Measurements from ENCODE around the gene PRKCH. TPM values are rescaled to one million over a fixed set of nuclear protein-coding genes. Genes with fewer than 3 reads are reported as not detected.

The PRKCH gene
- total RNA-seq, 1 experiment from 2014 or later = 170 TPM

- no peak overlapping the region for H2AFZ ChIP-seq (ENCODE audit: low read length)
- H3K9me2 ChIP-seq (replicated peaks; ENCODE audit: low read length) = no peaks in the 10 kb centered on the region
- intact Hi-C loops (cut with micrococcal nuclease) = loop anchor here (5.0 kb wide), 1 partner anchor 936 kb away; no protein-coding TSS in a partner anchor
- no peaks in the 10 kb centered on the region for H3K36me3 ChIP-seq (ENCODE audit: low read depth, low read length)
- ChIA-PET POLR2A (ENCODE audit: unreplicated experiment) (no interaction called here), CTCF (no interaction called here)
- no peak overlapping the region for H3K9ac ChIP-seq (ENCODE audit: low read length)
- H3K79me2 ChIP-seq (ENCODE audit: low read length) = no peaks in the 10 kb centered on the region
- no peaks in the 10 kb centered on the region for H3K27me3 ChIP-seq (ENCODE audit: low read length)
- H4K20me1 ChIP-seq (ENCODE audit: low read length) = no peaks in the 10 kb centered on the region
- BruUV-seq (replicated peaks) = no TSS peak
- H3F3A ChIP-seq (ENCODE audit: low read length, unreplicated experiment) = peaks cover 6% of the 10 kb centered on the region
- no peak overlapping the region for H3K27ac ChIP-seq (ENCODE audit: low read length)
- no peak overlapping the region for H3K4me3 ChIP-seq (ENCODE audit: low read length)
- H3K4me1 ChIP-seq (ENCODE audit: insufficient read depth, low read length) = peaks cover 35% of the 10 kb centered on the region
- TF ChIP-seq EZH2phosphoT487 (IDR thresholded peaks at IDR 0.05; ENCODE audit: borderline replicate concordance, low read length) = no peak
- no peak for TF ChIP-seq CTCF (conservative IDR thresholded peaks at IDR 0.05; ENCODE audit: low read depth, low read length)
- TF ChIP-seq EZH2 (IDR thresholded peaks at IDR 0.05; ENCODE audit: low read length, unreplicated experiment) = no peak
- H3K9me3 ChIP-seq (ENCODE audit: low read length) = no peaks in the 10 kb centered on the region
- no peak for ATAC-seq
- H3K4me2 ChIP-seq (ENCODE audit: low read length) = no peak overlapping the region
- no peak for DNase-seq
These were observed 33.2 kb upstream of the PRKCH start for GRCh38 chr14:61288228-61288627.

- H2AFZ ChIP-seq (ENCODE audit: low read length) = no peak overlapping the region
- H3K36me3 ChIP-seq (ENCODE audit: low read depth, low read length) = no peaks in the 10 kb centered on the region
- DNase-seq = no peak
- H4K20me1 ChIP-seq (ENCODE audit: low read length) = no peaks in the 10 kb centered on the region
- BruUV-seq (replicated peaks) = no TSS peak
- H3K4me2 ChIP-seq (ENCODE audit: low read length) = no peak overlapping the region
- no peak overlapping the region for H3K27ac ChIP-seq (ENCODE audit: low read length)
- no peaks in the 10 kb centered on the region for H3K9me3 ChIP-seq (ENCODE audit: low read length)
- H3K4me3 ChIP-seq (ENCODE audit: low read length) = no peak overlapping the region
- intact Hi-C loops (cut with micrococcal nuclease) = loop anchor here (5.0 kb wide), 1 partner anchor 936 kb away; no protein-coding TSS in a partner anchor
- no peak overlapping the region for H3K9ac ChIP-seq (ENCODE audit: low read length)
- ChIA-PET CTCF (interaction anchor here (0.5 kb wide), 1 partner anchor 84 kb away, joined by 4 read pairs; no protein-coding TSS in a partner anchor), POLR2A (ENCODE audit: unreplicated experiment) (no interaction called here)
- H3K27me3 ChIP-seq (ENCODE audit: low read length) = no peaks in the 10 kb centered on the region
- no peak for ATAC-seq
- H3K4me1 ChIP-seq (ENCODE audit: insufficient read depth, low read length) = peaks cover 34% of the 10 kb centered on the region
- H3K79me2 ChIP-seq (ENCODE audit: low read length) = no peaks in the 10 kb centered on the region
- peaks cover 6% of the 10 kb centered on the region for H3F3A ChIP-seq (ENCODE audit: low read length, unreplicated experiment)
- no peaks in the 10 kb centered on the region for H3K9me2 ChIP-seq (replicated peaks; ENCODE audit: low read length)
- TF ChIP-seq EZH2phosphoT487 (IDR thresholded peaks at IDR 0.05; ENCODE audit: borderline replicate concordance, low read length) (no peak), EZH2 (IDR thresholded peaks at IDR 0.05; ENCODE audit: low read length, unreplicated experiment) (no peak), CTCF (conservative IDR thresholded peaks at IDR 0.05; ENCODE audit: low read depth, low read length) (no peak)
These were observed 32.7 kb upstream of the PRKCH start for GRCh38 chr14:61288720-61289119.

- intact Hi-C loops (cut with micrococcal nuclease) = loop anchor here (10.0 kb wide), 2 partner anchors 344 to 834 kb away; no protein-coding TSS in a partner anchor
- ATAC-seq = no peak
- Histone ChIP-seq H3K4me2 (ENCODE audit: low read length) (no peak overlapping the region), H3K79me2 (ENCODE audit: low read length) (no peaks in the 10 kb centered on the region), H3K9me3 (ENCODE audit: low read length) (no peaks in the 10 kb centered on the region), H3F3A (ENCODE audit: low read length, unreplicated experiment) (peaks cover 4% of the 10 kb centered on the region), H3K9ac (ENCODE audit: low read length) (no peak overlapping the region), H3K9me2 (replicated peaks; ENCODE audit: low read length) (no peaks in the 10 kb centered on the region), H3K27ac (ENCODE audit: low read length) (no peak overlapping the region), H3K27me3 (ENCODE audit: low read length) (no peaks in the 10 kb centered on the region), H3K4me1 (ENCODE audit: insufficient read depth, low read length) (peaks cover 15% of the 10 kb centered on the region), H2AFZ (ENCODE audit: low read length) (no peak overlapping the region), H4K20me1 (ENCODE audit: low read length) (no peaks in the 10 kb centered on the region), H3K36me3 (ENCODE audit: low read depth, low read length) (no peaks in the 10 kb centered on the region), H3K4me3 (ENCODE audit: low read length) (no peak overlapping the region)
- no TSS peak for BruUV-seq (replicated peaks)
- CTCF ChIA-PET = interaction anchor here (1.3 kb wide), 1 partner anchor 9 kb away, joined by 5 read pairs; no protein-coding TSS in a partner anchor
- TF ChIP-seq EZH2 (IDR thresholded peaks at IDR 0.05; ENCODE audit: low read length, unreplicated experiment) = no peak
- no peak for TF ChIP-seq CTCF (conservative IDR thresholded peaks at IDR 0.05; ENCODE audit: low read depth, low read length)
- no peak for TF ChIP-seq EZH2phosphoT487 (IDR thresholded peaks at IDR 0.05; ENCODE audit: borderline replicate concordance, low read length)
- POLR2A ChIA-PET (ENCODE audit: unreplicated experiment) = interaction anchor here (0.6 kb wide), 3 partner anchors 33 to 474 kb away, joined by 4 to 17 read pairs (median 16); partner anchors contain the start of genes SLC38A6 and TRMT5
- DNase-seq = no peak
These were observed 30.7 kb upstream of the PRKCH start for GRCh38 chr14:61290701-61291100.
